Thyroid gland (tissue), 4 donors: Measurements from ENCODE around the gene DIS3L2. TPM values are rescaled to one million over a fixed set of nuclear protein-coding genes. Genes with fewer than 3 reads are reported as not detected.
A peak's percentile ranks its signal among the peaks of the same experiment; 100 is the strongest.

Source experiments
- DNase-seq, 2 donors: peaks; one replicate each; pipeline ENCODE4 v3.0.0-alpha.2; 2019
- H3K27ac ChIP-seq, 3 donors: fragments of 200-600 bp; sonication (generic); 1 replicate in 2 of 3; 2 replicates in 1 of 3; pipeline ENCODE4 v1.5.1; 2016 to 2019; ENCODE audit warnings: mild to moderate bottlenecking in 1 of 3, moderate library complexity in 1 of 3
- H3K27me3 ChIP-seq: fragments of 200-600 bp; sonication (generic); one replicate; pipeline ENCODE4 v1.5.1; 2019
- H3K36me3 ChIP-seq, 2 donors: fragments of 200-600 bp; sonication (generic); one replicate each; pipeline ENCODE4 v1.5.1; 2016 to 2019
- H3K4me1 ChIP-seq, 2 donors: fragments of 200-600 bp; sonication (generic); one replicate each; pipeline ENCODE4 v1.5.1; 2017 to 2019
- H3K4me3 ChIP-seq, 3 donors: fragments of 200-600 bp; sonication (generic); replicated peaks in 1 of 3; 1 replicate in 2 of 3; 2 replicates in 1 of 3; pipeline ENCODE4 v1.5.1; 2016; ENCODE audit warnings: mild to moderate bottlenecking in 1 of 3
- H3K9me3 ChIP-seq: fragments of 200-600 bp; sonication (generic); one replicate; pipeline ENCODE4 v1.5.1; 2017
- POLR2A ChIP-seq, 2 donors: fragments of 450-650 bp; IDR thresholded peaks; one replicate each; pipeline ENCODE4 v1.6.1; 2017; ENCODE audit warnings: antibody characterized with exemption in 2 of 2, mild to moderate bottlenecking in 2 of 2, moderate library complexity in 1 of 2
- WGBS, 2 donors: methylation state at CpG; one replicate each; pipeline ENCODE4 v1.1.5; 2017; 5-methylcytosine and 5-hydroxymethylcytosine counted together
- intact Hi-C: fragments of 100-400 bp; cut with DNase I; formaldehyde crosslinking; loops from one replicate; pipeline ENCODE4 v1.15.1; 2023
- total RNA-seq, 4 donors: library from RNA; depleted of rRNA; stranded (reverse); fragments of >200 nt; gene quantifications; one replicate each; pipeline ENCODE4 v1.2.3, GENCODE V29; 2016
- TF ChIP-seq, protein P1 (sequence below), 6 experiments: fragments of 200-600 bp in 3 of 6; fragments of 450-650 bp in 3 of 6; sonication (generic) in 3 of 6; IDR thresholded peaks; one replicate each; pipeline ENCODE4 v1.5.1; 2016 to 2019; ENCODE audit warnings: antibody characterized with exemption in 6 of 6, mild to moderate bottlenecking in 2 of 6, inconsistent platforms in 1 of 6, moderate library complexity in 1 of 6

The DIS3L2 gene
- total RNA-seq, 4 donors from 2014 or later, result 42.2 to 68.7 (median 50.3) TPM

DNA sequence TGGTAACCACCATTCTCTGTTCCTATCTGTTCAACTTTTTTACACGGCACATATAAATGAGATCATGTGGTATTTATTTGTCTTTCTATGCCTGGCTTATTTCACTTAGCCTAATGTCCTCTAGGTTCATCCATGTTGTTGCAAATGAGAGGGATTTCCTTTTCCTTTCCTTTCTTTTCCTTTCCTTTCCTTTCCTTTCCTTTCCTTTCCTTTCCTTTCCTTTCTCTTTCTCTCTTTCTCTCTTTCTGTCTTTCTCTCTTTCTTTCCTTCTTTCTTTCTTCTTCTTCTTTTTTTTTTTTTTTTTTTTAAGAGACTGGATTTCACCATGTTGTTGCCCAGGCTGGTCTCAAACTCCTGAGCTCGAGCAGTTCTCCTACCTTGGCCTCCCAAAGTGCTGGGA, 38.9 kb downstream of the DIS3L2 start:
- H3K9me3 ChIP-seq, result no peaks in the 10 kb centered on the region
- H3K4me1 ChIP-seq, result peaks cover 20 to 28% of the 10 kb centered on the region in 2 donors
- TF ChIP-seq, protein P1, sequence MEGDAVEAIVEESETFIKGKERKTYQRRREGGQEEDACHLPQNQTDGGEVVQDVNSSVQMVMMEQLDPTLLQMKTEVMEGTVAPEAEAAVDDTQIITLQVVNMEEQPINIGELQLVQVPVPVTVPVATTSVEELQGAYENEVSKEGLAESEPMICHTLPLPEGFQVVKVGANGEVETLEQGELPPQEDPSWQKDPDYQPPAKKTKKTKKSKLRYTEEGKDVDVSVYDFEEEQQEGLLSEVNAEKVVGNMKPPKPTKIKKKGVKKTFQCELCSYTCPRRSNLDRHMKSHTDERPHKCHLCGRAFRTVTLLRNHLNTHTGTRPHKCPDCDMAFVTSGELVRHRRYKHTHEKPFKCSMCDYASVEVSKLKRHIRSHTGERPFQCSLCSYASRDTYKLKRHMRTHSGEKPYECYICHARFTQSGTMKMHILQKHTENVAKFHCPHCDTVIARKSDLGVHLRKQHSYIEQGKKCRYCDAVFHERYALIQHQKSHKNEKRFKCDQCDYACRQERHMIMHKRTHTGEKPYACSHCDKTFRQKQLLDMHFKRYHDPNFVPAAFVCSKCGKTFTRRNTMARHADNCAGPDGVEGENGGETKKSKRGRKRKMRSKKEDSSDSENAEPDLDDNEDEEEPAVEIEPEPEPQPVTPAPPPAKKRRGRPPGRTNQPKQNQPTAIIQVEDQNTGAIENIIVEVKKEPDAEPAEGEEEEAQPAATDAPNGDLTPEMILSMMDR (IDR thresholded peaks at IDR 0.05), result no peak
- no peak for TF ChIP-seq POLR2A (IDR thresholded peaks at IDR 0.05)
- DNase-seq, result no peak
- WGBS, 2 donors, result 97 to 99% methylated on average over 2 of the region's 2 CpGs
- no peaks in the 10 kb centered on the region for H3K36me3 ChIP-seq
- no peak overlapping the region for H3K27ac ChIP-seq
- intact Hi-C loops, result no loop called here
- no peak overlapping the region for H3K4me3 ChIP-seq
- no peaks in the 10 kb centered on the region for H3K27me3 ChIP-seq

DNA sequence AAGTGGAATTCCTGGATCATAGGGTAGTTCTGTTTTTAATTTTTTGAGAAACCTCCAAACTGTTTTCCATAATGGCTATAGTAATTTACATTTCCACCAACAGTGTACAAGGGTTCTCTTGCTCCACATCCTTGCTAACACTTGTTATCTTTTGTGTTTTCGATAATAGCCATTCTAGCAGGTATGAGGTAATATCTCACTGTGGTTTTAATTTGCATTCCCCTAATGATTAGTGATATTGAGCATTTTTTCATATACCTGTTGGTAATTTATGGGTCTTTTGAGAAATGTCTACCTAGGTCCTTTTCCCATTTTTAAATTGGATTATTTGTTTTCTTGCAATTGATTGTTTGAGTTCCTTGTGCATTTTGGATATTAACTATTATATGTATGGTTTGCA, 39.6 kb downstream of the DIS3L2 start:
- TF ChIP-seq, protein P1 (IDR thresholded peaks at IDR 0.05), result no peak
- TF ChIP-seq POLR2A (IDR thresholded peaks at IDR 0.05), result no peak
- Histone ChIP-seq H3K9me3 (no peaks in the 10 kb centered on the region), H3K27me3 (no peaks in the 10 kb centered on the region), H3K36me3 (no peaks in the 10 kb centered on the region), H3K4me1 (peaks cover 16 to 23% of the 10 kb centered on the region in 2 donors), H3K4me3 (no peak overlapping the region), H3K27ac (no peak overlapping the region)
- WGBS, 2 donors, result 98 to 100% methylated on average over 1 of the region's 1 CpG
- intact Hi-C loops, result no loop called here
- no peak for DNase-seq

DNA sequence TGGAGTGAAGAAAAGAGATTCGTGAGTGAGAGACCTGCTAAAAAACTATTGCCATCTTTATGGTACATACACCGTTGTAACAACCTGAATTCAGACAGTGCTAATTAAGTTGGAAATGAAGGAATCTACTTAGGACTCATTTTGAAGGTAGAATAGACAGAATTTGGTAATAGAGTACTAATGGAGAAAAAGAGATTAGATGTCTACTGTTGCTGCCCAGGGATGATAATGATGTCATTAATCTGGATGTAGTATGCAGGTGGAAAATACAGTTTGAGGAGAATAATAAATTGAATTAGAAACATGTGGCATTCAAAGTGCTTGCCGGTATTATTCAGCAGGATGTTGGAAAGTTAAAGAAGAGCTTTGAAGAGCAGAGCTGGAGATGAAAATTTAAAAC, 44.7 kb downstream of the DIS3L2 start:
- Histone ChIP-seq H3K36me3 (no peaks in the 10 kb centered on the region), H3K9me3 (no peaks in the 10 kb centered on the region), H3K4me1 (peaks cover 9 to 21% of the 10 kb centered on the region in 2 donors), H3K4me3 (no peak overlapping the region), H3K27me3 (no peaks in the 10 kb centered on the region), H3K27ac (no peak overlapping the region)
- 95 to 97% methylated on average over 3 of the region's 3 CpGs for WGBS, 2 donors
- TF ChIP-seq, protein P1 (IDR thresholded peaks at IDR 0.05), result no peak
- TF ChIP-seq POLR2A (IDR thresholded peaks at IDR 0.05), result no peak
- DNase-seq, result no peak
- intact Hi-C loops, result no loop called here

DNA sequence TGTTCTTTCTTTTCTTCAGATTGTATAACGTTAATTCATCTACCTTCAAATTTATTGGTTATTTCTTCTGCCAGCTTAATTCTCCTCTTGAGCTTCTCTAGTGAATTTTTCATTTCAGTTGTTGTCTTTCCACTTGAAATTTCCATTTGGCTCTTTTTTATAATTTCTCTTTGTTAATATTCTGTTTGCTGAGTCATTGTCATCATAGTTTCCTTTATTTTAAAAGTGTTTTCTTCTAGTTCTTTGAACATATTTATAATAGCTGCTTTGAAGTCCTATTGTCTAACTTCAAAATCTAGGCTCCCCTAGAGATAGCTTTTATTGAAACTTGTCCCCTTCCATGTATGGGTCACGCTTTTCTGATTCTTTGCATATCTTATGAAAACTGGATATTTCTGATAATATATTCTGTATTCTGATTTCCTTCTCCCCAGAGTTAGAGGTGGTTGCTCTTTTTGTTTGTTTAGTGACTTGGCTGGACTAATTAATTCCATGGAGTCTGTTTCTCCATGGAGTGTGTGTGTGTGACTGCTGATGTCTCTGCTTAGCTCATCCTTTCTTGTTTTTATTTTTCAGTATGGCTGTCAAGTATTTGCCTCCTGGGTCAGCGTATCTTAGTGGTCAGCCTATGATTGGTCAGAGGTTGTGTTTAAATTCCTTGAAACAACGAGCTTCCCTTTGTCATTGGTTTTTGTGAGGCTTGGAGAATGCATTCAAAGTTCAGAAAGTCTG, 47.6 kb downstream of the DIS3L2 start:
- peaks cover 36 to 38% of the 10 kb centered on the region in 2 donors for H3K4me1 ChIP-seq
- H3K9me3 ChIP-seq, result no peaks in the 10 kb centered on the region
- H3K36me3 ChIP-seq, result no peaks in the 10 kb centered on the region
- intact Hi-C loops, result no loop called here
- DNase-seq, result no peak
- no peak overlapping the region for H3K4me3 ChIP-seq
- no peak for TF ChIP-seq POLR2A (IDR thresholded peaks at IDR 0.05)
- TF ChIP-seq, protein P1 (IDR thresholded peaks at IDR 0.05), result no peak
- 95 to 96% methylated on average over 4 of the region's 4 CpGs for WGBS, 2 donors
- no peaks in the 10 kb centered on the region for H3K27me3 ChIP-seq
- peak overlapping the region in 1 of 3 donors; percentile 9 for H3K27ac ChIP-seq

DNA sequence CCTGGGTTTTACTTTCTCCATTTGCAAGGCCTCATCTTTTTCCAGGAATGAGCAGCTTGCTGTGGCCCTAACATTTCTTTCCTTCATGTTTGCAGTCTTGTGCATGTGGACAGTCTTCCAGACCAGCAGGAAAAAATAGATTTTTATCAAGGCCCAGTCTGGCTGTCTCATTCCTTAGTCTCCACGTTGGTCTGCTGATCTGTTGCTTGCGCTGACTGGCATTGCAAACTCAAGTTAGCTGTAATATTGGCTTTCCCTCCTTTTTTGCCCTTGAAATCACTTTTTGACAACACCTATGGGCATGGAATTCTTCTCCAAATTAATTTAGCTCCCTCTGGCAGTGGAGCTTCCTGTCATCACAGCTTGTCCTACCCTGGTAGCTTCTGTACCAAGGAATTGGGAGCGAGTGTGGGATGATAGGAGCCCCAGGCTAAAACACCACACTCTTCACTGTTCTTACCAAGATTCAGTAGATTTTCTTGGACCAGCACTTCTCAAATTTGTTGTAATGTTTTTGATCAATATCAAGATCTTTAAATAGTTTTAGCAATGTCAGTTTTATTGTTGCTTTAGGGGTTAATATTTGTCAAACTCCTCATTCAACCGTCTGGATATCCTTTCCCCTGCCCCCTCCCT, 48.2 kb downstream of the DIS3L2 start:
- H3K27me3 ChIP-seq, result no peaks in the 10 kb centered on the region
- peaks cover 34 to 36% of the 10 kb centered on the region in 2 donors for H3K4me1 ChIP-seq
- 88 to 92% methylated on average over 4 of the region's 4 CpGs for WGBS, 2 donors

More for the DNA sequence above, 48.2 kb downstream of the DIS3L2 start:
- no peak overlapping the region for H3K27ac ChIP-seq
- intact Hi-C loops, result no loop called here
- DNase-seq, result no peak
- no peaks in the 10 kb centered on the region for H3K9me3 ChIP-seq
- no peaks in the 10 kb centered on the region for H3K36me3 ChIP-seq
- TF ChIP-seq, protein P1 (IDR thresholded peaks at IDR 0.05), result no peak
- no peak for TF ChIP-seq POLR2A (IDR thresholded peaks at IDR 0.05)
- no peak overlapping the region for H3K4me3 ChIP-seq
